ENCODE measurements around the gene TGDS.

Gene TGDS

GRCh38 chr13:94632226-94632980, 36.5 kb upstream of the TGDS start:
- TF ChIP-seq CTCF (IDR thresholded peaks at IDR 0.05; ENCODE audit: poor library complexity, severe bottlenecking) = no peak
- no peaks in the 10 kb centered on the region for H3K27me3 ChIP-seq (ENCODE audit: insufficient read depth, poor library complexity, severe bottlenecking)
- no peak for ATAC-seq (ENCODE audit: low read depth)
- no peak overlapping the region for H3K27ac ChIP-seq (ENCODE audit: poor library complexity, severe bottlenecking)
- H3K9me3 ChIP-seq (ENCODE audit: severe bottlenecking) = no peaks in the 10 kb centered on the region
- no peaks in the 10 kb centered on the region for H3K4me1 ChIP-seq (ENCODE audit: insufficient read depth, poor library complexity, severe bottlenecking)
- no peak for DNase-seq (ENCODE audit: low spot score)
- H3K36me3 ChIP-seq (ENCODE audit: low read depth) = peaks cover 29% of the 10 kb centered on the region
- H3K4me3 ChIP-seq (ENCODE audit: severe bottlenecking) = no peak overlapping the region

- Histone ChIP-seq H3K4me1 (ENCODE audit: insufficient read depth, poor library complexity, severe bottlenecking) (no peaks in the 10 kb centered on the region), H3K4me3 (ENCODE audit: severe bottlenecking) (no peak overlapping the region), H3K27ac (ENCODE audit: poor library complexity, severe bottlenecking) (no peak overlapping the region), H3K36me3 (ENCODE audit: low read depth) (peaks cover 45% of the 10 kb centered on the region), H3K27me3 (ENCODE audit: insufficient read depth, poor library complexity, severe bottlenecking) (no peaks in the 10 kb centered on the region), H3K9me3 (ENCODE audit: severe bottlenecking) (no peaks in the 10 kb centered on the region)
- TF ChIP-seq CTCF (IDR thresholded peaks at IDR 0.05; ENCODE audit: poor library complexity, severe bottlenecking) = no peak
- DNase-seq (ENCODE audit: low spot score) (no peak), ATAC-seq (ENCODE audit: low read depth) (no peak)
These were observed 34.9 kb upstream of the TGDS start for GRCh38 chr13:94630858-94631257.

DNA sequence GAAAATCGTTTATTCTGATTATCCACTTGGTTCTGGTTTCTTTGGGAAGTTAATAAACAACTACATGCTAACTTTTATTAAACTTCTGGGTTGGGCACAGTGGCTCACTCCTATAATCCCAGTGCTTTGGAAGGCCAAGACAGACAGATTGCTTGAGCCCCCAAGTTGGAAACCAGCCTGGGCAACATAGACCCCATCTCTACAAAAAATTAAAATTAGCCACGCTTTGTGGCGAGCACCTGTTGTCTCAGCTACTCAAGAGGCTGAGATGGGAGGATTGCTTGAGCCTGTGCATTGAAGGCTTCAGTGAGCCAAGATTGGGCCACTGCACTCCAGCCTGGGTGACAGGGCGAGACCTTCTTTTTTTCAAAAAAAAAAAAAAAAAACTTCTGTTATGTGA, 27.4 kb upstream of the TGDS start:
- Histone ChIP-seq H3K27me3 (ENCODE audit: insufficient read depth, poor library complexity, severe bottlenecking) (no peaks in the 10 kb centered on the region), H3K9me3 (ENCODE audit: severe bottlenecking) (no peaks in the 10 kb centered on the region), H3K36me3 (ENCODE audit: low read depth) (peaks cover 97% of the 10 kb centered on the region), H3K4me1 (ENCODE audit: insufficient read depth, poor library complexity, severe bottlenecking) (no peaks in the 10 kb centered on the region), H3K4me3 (ENCODE audit: severe bottlenecking) (no peak overlapping the region), H3K27ac (ENCODE audit: poor library complexity, severe bottlenecking) (no peak overlapping the region)
- TF ChIP-seq CTCF (IDR thresholded peaks at IDR 0.05; ENCODE audit: poor library complexity, severe bottlenecking) = no peak
- ATAC-seq (ENCODE audit: low read depth) (no peak), DNase-seq (ENCODE audit: low spot score) (no peak)

DNA sequence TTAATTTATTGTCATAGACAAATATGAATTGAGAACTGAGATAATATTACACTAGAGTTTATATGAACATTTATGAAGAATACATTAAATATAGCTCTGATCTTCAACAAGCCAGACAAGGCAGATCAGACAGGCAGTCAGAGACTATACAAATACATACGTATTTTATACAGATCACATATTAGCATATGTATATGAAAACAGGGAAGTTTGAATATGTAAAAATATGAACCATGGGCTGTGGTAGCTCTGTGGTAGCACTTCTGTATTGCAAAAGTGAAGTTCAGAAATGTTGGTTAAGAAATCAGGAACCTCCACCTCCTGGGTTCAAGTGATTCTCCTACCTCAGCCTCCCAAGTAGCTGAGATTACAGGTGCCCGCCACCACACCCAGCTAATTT, 26.4 kb upstream of the TGDS start:
- Histone ChIP-seq H3K9me3 (ENCODE audit: severe bottlenecking) (no peaks in the 10 kb centered on the region), H3K36me3 (ENCODE audit: low read depth) (peaks cover 89% of the 10 kb centered on the region), H3K4me3 (ENCODE audit: severe bottlenecking) (no peak overlapping the region), H3K27ac (ENCODE audit: poor library complexity, severe bottlenecking) (no peak overlapping the region), H3K4me1 (ENCODE audit: insufficient read depth, poor library complexity, severe bottlenecking) (no peaks in the 10 kb centered on the region), H3K27me3 (ENCODE audit: insufficient read depth, poor library complexity, severe bottlenecking) (no peaks in the 10 kb centered on the region)
- no peak for ATAC-seq (ENCODE audit: low read depth)
- DNase-seq (ENCODE audit: low spot score) = no peak
- no peak for TF ChIP-seq CTCF (IDR thresholded peaks at IDR 0.05; ENCODE audit: poor library complexity, severe bottlenecking)

DNA sequence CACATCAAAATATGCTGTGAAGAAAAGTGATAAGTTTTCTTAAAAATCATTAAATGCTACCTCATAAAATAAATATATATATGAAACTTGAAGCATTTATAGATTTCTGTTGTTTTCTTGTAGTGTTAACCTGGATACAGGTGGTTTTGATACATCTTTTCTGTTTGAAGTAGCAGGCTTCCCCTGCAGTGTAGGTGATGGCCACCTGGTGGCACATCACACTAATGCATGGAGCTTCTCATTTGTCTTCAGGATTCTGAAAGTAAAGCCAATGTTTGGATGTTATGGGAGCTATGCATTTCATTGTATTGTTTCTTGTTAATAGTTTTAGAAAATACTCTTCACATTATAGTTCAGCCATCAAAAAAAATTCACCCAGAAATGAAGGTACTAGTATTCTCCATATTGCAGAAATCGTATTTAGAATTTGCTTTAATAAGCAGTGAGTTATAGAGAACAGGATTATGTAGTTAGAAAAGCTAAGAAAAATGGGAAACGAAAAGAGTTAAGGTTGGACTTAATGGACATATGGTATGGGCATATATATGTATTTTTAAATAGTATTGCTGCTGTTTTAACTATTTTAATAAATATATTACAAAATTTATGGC, 24.4 kb upstream of the TGDS start:
- DNase-seq (ENCODE audit: low spot score) (no peak), ATAC-seq (ENCODE audit: low read depth) (peak; percentile 71; the same call in 2 of the 3 replicates)
- H3K27me3 ChIP-seq (ENCODE audit: insufficient read depth, poor library complexity, severe bottlenecking) = no peaks in the 10 kb centered on the region
- no peaks in the 10 kb centered on the region for H3K9me3 ChIP-seq (ENCODE audit: severe bottlenecking)
- no peaks in the 10 kb centered on the region for H3K4me1 ChIP-seq (ENCODE audit: insufficient read depth, poor library complexity, severe bottlenecking)
- peaks cover 84% of the 10 kb centered on the region for H3K36me3 ChIP-seq (ENCODE audit: low read depth)
- peak; percentile 87 for TF ChIP-seq CTCF (IDR thresholded peaks at IDR 0.05; ENCODE audit: poor library complexity, severe bottlenecking)
- no peak overlapping the region for H3K4me3 ChIP-seq (ENCODE audit: severe bottlenecking)
- no peak overlapping the region for H3K27ac ChIP-seq (ENCODE audit: poor library complexity, severe bottlenecking)
